NCI-H2081 (cell line): ENCODE results near the gene LTK.

Experiments
- DNase-seq, 2 experiments: peaks; one replicate each; lab custom pipeline; 2025; lab: John Stamatoyannopoulos, UW

The LTK gene

GRCh38 chr15:41530363-41530956, 16.8 kb upstream of the LTK start:
- no peak for DNase-seq

GRCh38 chr15:41523097-41523496, 9.5 kb upstream of the LTK start:
- no peak for DNase-seq

GRCh38 chr15:41521614-41522013, 8.0 kb upstream of the LTK start:
- DNase-seq = no peak

- no peak for DNase-seq
Observed at GRCh38 chr15:41520636-41521035, 7.0 kb upstream of the LTK start.

GRCh38 chr15:41517895-41518449, 4.3 kb upstream of the LTK start:
- no peak for DNase-seq

GRCh38 chr15:41512940-41513505, 604 bp downstream of the LTK start:
- no peak for DNase-seq

- DNase-seq = no peak
Observed at GRCh38 chr15:41512512-41512939, 1.1 kb downstream of the LTK start.

- no peak for DNase-seq
Observed at GRCh38 chr15:41511899-41512369, 1.7 kb downstream of the LTK start.

GRCh38 chr15:41511331-41511898, 2.2 kb downstream of the LTK start:
- DNase-seq = no peak

GRCh38 chr15:41510728-41511127, 2.9 kb downstream of the LTK start:
- DNase-seq = no peak

GRCh38 chr15:41507820-41508290, 5.8 kb downstream of the LTK start:
- DNase-seq = peak in 1 of 2 experiments; percentile 17

- DNase-seq = no peak
Observed at GRCh38 chr15:41506796-41507341, 6.8 kb downstream of the LTK start.

- no peak for DNase-seq
Observed at GRCh38 chr15:41505776-41506175, 7.9 kb downstream of the LTK start.

- no peak for DNase-seq
Observed at GRCh38 chr15:41504751-41505492, 8.7 kb downstream of the LTK start.

GRCh38 chr15:41503669-41504010, 10.0 kb downstream of the LTK start:
- no peak for DNase-seq

GRCh38 chr15:41502795-41503668, 10.6 kb downstream of the LTK start:
- no peak for DNase-seq

- no peak for DNase-seq
Observed at GRCh38 chr15:41501931-41502794, 11.5 kb downstream of the LTK start.

GRCh38 chr15:41501191-41501917, 12.3 kb downstream of the LTK start:
- DNase-seq = no peak

GRCh38 chr15:41499109-41499851, 14.3 kb downstream of the LTK start:
- DNase-seq = no peak
